ENCODE data around the gene ORMDL2.

GRCh38 chr12:55812088-55812487 is 5.8 kb upstream of the ORMDL2 start:
- TF ChIP-seq, protein P1, sequence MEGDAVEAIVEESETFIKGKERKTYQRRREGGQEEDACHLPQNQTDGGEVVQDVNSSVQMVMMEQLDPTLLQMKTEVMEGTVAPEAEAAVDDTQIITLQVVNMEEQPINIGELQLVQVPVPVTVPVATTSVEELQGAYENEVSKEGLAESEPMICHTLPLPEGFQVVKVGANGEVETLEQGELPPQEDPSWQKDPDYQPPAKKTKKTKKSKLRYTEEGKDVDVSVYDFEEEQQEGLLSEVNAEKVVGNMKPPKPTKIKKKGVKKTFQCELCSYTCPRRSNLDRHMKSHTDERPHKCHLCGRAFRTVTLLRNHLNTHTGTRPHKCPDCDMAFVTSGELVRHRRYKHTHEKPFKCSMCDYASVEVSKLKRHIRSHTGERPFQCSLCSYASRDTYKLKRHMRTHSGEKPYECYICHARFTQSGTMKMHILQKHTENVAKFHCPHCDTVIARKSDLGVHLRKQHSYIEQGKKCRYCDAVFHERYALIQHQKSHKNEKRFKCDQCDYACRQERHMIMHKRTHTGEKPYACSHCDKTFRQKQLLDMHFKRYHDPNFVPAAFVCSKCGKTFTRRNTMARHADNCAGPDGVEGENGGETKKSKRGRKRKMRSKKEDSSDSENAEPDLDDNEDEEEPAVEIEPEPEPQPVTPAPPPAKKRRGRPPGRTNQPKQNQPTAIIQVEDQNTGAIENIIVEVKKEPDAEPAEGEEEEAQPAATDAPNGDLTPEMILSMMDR (IDR thresholded peaks at IDR 0.05) = no peak
- TF ChIP-seq POLR2A (IDR thresholded peaks at IDR 0.05) = no peak

Measured in breast epithelium (tissue), 3 donors.